T47D (cell line): ENCODE measurements around the gene GPR155.
"Not testable (repeated sequence)": the region's sequence is repeated elsewhere in the genome, so short reads cannot be mapped to it uniquely, and the experiment has no call there.

Experiments
- DNase-seq, 2 experiments: peaks; one replicate each; pipeline versions ENCODE4 v3.0.0 to v3.0.0-alpha.2; 2011 to 2012; ENCODE audit warnings: low read depth in 1 of 2, low spot score in 1 of 2
- JUND ChIP-seq: IDR thresholded peaks from 2 replicates; pipeline ENCODE4 v1.6.1; 2012; ENCODE audit warnings: low read depth
- in situ Hi-C: cut with HindIII; loops from 2 replicates; pipeline ENCODE4 v1.10.0; 2016; ENCODE audit warnings: low sequenced_read_pairs, low pct_unique_long_range_greater_than_20kb

The GPR155 gene

GRCh38 chr2:174442546-174443510 lies 44.0 kb downstream of the GPR155 start:
- in situ Hi-C loops = no loop called here
- DNase-seq = peak; percentile 7 to 57
- no peak for TF ChIP-seq JUND

- no peak for TF ChIP-seq JUND
- in situ Hi-C loops = no loop called here
- no peak for DNase-seq
These were observed 46.9 kb downstream of the GPR155 start for GRCh38 chr2:174439950-174440349.

- in situ Hi-C loops = no loop called here
- TF ChIP-seq JUND = no peak
- no peak for DNase-seq
These were observed 47.5 kb downstream of the GPR155 start for GRCh38 chr2:174439323-174439722.

- TF ChIP-seq JUND = no peak
- DNase-seq = no peak
- in situ Hi-C loops = no loop called here
These were observed 48.5 kb downstream of the GPR155 start for GRCh38 chr2:174438146-174438886.

- in situ Hi-C loops = no loop called here
- no peak for DNase-seq
- no peak for TF ChIP-seq JUND
These were observed 50.5 kb downstream of the GPR155 start for GRCh38 chr2:174436351-174436750.

- in situ Hi-C loops = no loop called here
- no peak for TF ChIP-seq JUND
- DNase-seq = no peak
These were observed 54.9 kb downstream of the GPR155 start for GRCh38 chr2:174431902-174432301.

GRCh38 chr2:174430066-174430465 lies 56.8 kb downstream of the GPR155 start:
- no peak for DNase-seq
- in situ Hi-C loops = no loop called here
- TF ChIP-seq JUND = no peak

- no peak for DNase-seq
These were observed 58.6 kb downstream of the GPR155 start for GRCh38 chr2:174428214-174428613.

GRCh38 chr2:174412256-174412655 lies 74.6 kb downstream of the GPR155 start:
- no peak for DNase-seq
- TF ChIP-seq JUND = no peak
- in situ Hi-C loops = no loop called here

More at GRCh38 chr2:174428214-174428613, 58.6 kb downstream of the GPR155 start:
- in situ Hi-C loops = no loop called here
- no peak for TF ChIP-seq JUND

- DNase-seq = not testable (repeated sequence)
These were observed 76.8 kb downstream of the GPR155 start for GRCh38 chr2:174410039-174410438.

GRCh38 chr2:174403628-174404027 lies 83.2 kb downstream of the GPR155 start:
- in situ Hi-C loops = no loop called here
- DNase-seq = no peak
- no peak for TF ChIP-seq JUND

More at GRCh38 chr2:174410039-174410438, 76.8 kb downstream of the GPR155 start:
- in situ Hi-C loops = not testable (repeated sequence)

- no peak for DNase-seq
- TF ChIP-seq JUND = no peak
- in situ Hi-C loops = no loop called here
These were observed 86.0 kb downstream of the GPR155 start for GRCh38 chr2:174400853-174401252.

GRCh38 chr2:174399171-174399570 lies 87.7 kb downstream of the GPR155 start:
- no peak for TF ChIP-seq JUND
- no peak for DNase-seq
- in situ Hi-C loops = no loop called here
